IMR-90 (cell line): ENCODE measurements around the gene KIFAP3. TPM values are rescaled to one million over a fixed set of nuclear protein-coding genes. Genes with fewer than 3 reads are reported as not detected.

ENCODE experiments used
- ATAC-seq: fragments of 200-7000 bp; cut with Tn5 transposase; 2 replicates; pipeline ENCODE4 v1.9.1; 2020; ENCODE audit warnings: low read depth, mild to moderate bottlenecking, moderate library complexity
- BruUV-seq: library from RNA; stranded (reverse); fragments of 400-500 nt; replicated peaks from 2 replicates; lab custom pipeline; 2021; lab: Mats Ljungman, UMichigan
- CTCF ChIA-PET: fragments of 300-600 bp; formaldehyde crosslinking; extraction: SDS; loops from one replicate; lab custom pipeline; 2021; ENCODE audit warnings: antibody characterized with exemption; lab: Yijun Ruan, JAX
- POLR2A ChIA-PET: fragments of 300-600 bp; sonication (Branson Sonifier 250); formaldehyde crosslinking; loops from one replicate; lab custom pipeline; 2022; ENCODE audit warnings: antibody characterized with exemption; ENCODE audit not compliant: unreplicated experiment; lab: Charles Lee
- DNase-seq: peaks from one replicate; pipeline ENCODE4 v3.0.0; 2013
- H2AFZ ChIP-seq: replicated peaks from 2 replicates; pipeline ENCODE3; 2013; ENCODE audit warnings: low read length, mild to moderate bottlenecking; ENCODE audit not compliant: poor library complexity
- H2AK5ac ChIP-seq: 2 replicates; pipeline ENCODE4 v1.6.1; 2013; ENCODE audit warnings: low read depth, low read length, inconsistent platforms
- H2AK9ac ChIP-seq: replicated peaks from 2 replicates; pipeline ENCODE3; 2013; ENCODE audit warnings: mild to moderate bottlenecking, low read depth, low read length, moderate library complexity; ENCODE audit not compliant: poor library complexity
- H2BK120ac ChIP-seq: 2 replicates; pipeline ENCODE4 v1.6.1; 2013; ENCODE audit warnings: low read depth, low read length, inconsistent platforms
- H2BK15ac ChIP-seq: 3 replicates; pipeline ENCODE4 v1.6.1; 2013; ENCODE audit warnings: low read depth, low read length, inconsistent platforms
- H2BK20ac ChIP-seq: 2 replicates; pipeline ENCODE4 v1.6.1; 2013; ENCODE audit warnings: low read depth, mild to moderate bottlenecking, inconsistent platforms, low read length, moderate library complexity
- H2BK5ac ChIP-seq: 2 replicates; pipeline ENCODE4 v1.6.1; 2013; ENCODE audit warnings: mild to moderate bottlenecking, low read depth, low read length, inconsistent platforms; ENCODE audit not compliant: poor library complexity, severe bottlenecking
- H3K14ac ChIP-seq: replicated peaks from 2 replicates; pipeline ENCODE4 v1.6.1; 2013; ENCODE audit warnings: low read depth, low read length, inconsistent platforms
- H3K18ac ChIP-seq: 2 replicates; pipeline ENCODE4 v1.6.1; 2013; ENCODE audit warnings: low read depth, low read length, control low read depth
- H3K23ac ChIP-seq: 2 replicates; pipeline ENCODE4 v1.6.1; 2013; ENCODE audit warnings: low read depth, low read length, inconsistent platforms
- H3K27ac ChIP-seq: 2 replicates; pipeline ENCODE4 v1.5.1; 2013; ENCODE audit warnings: mild to moderate bottlenecking, control low read depth, low read length; ENCODE audit not compliant: insufficient read depth
- H3K27me3 ChIP-seq: 2 replicates; pipeline ENCODE4 v1.6.1; 2013; ENCODE audit warnings: low read length; ENCODE audit not compliant: control insufficient read depth, insufficient read depth
- H3K36me3 ChIP-seq: 2 replicates; pipeline ENCODE4 v1.6.1; 2013; ENCODE audit warnings: low read length, mixed read lengths; ENCODE audit not compliant: control insufficient read depth, insufficient read depth
- H3K4ac ChIP-seq: 2 replicates; pipeline ENCODE4 v1.6.1; 2013; ENCODE audit warnings: low read depth, low read length, inconsistent platforms
- H3K4me1 ChIP-seq: 2 replicates; pipeline ENCODE4 v1.6.1; 2013; ENCODE audit warnings: low read length, mixed read lengths; ENCODE audit not compliant: control insufficient read depth, insufficient read depth
- H3K4me2 ChIP-seq: 2 replicates; pipeline ENCODE4 v1.6.1; 2013; ENCODE audit warnings: low read depth, mild to moderate bottlenecking, control low read depth, low read length, moderate library complexity
- H3K4me3 ChIP-seq: 2 replicates; pipeline ENCODE4 v1.5.1; 2013; ENCODE audit warnings: low read depth, mild to moderate bottlenecking, control low read depth, low read length, moderate library complexity; ENCODE audit not compliant: insufficient read depth
- H3K56ac ChIP-seq: 2 replicates; pipeline ENCODE4 v1.6.1; 2013; ENCODE audit warnings: low read length, inconsistent platforms; ENCODE audit not compliant: insufficient read depth; ENCODE audit errors: extremely low read depth
- H3K79me1 ChIP-seq, 2 experiments: 2 replicates each; pipeline ENCODE4 v1.6.1; 2013; ENCODE audit warnings: low read length in 2 of 2, inconsistent platforms in 1 of 2, low read depth in 1 of 2
- H3K9ac ChIP-seq: 2 replicates; pipeline ENCODE4 v1.6.1; 2013; ENCODE audit warnings: low read depth, low read length, control low read depth
- H3K9me1 ChIP-seq: 2 replicates; pipeline ENCODE4 v1.6.1; 2013; ENCODE audit warnings: low read length, inconsistent platforms; ENCODE audit not compliant: insufficient read depth
- H3K9me3 ChIP-seq: 2 replicates; pipeline ENCODE4 v1.6.1; 2013; ENCODE audit warnings: low read length; ENCODE audit not compliant: control insufficient read depth, insufficient read depth
- H4K20me1 ChIP-seq: 2 replicates; pipeline ENCODE4 v1.6.1; 2013; ENCODE audit warnings: low read length, inconsistent platforms; ENCODE audit not compliant: insufficient read depth
- H4K5ac ChIP-seq: 2 replicates; pipeline ENCODE4 v1.6.1; 2013; ENCODE audit warnings: mild to moderate bottlenecking, low read depth, low read length, control low read depth
- H4K8ac ChIP-seq, 2 experiments: 2 replicates each; pipeline ENCODE4 v1.6.1; 2013; ENCODE audit warnings: low read depth in 2 of 2, low read length in 2 of 2, control low read depth in 1 of 2, inconsistent platforms in 1 of 2
- H4K91ac ChIP-seq: 2 replicates; pipeline ENCODE4 v1.6.1; 2013; ENCODE audit warnings: low read depth, low read length, inconsistent platforms; ENCODE audit not compliant: insufficient read depth
- SMC3 ChIP-seq: fragments of 150-350 bp; IDR thresholded peaks from 2 replicates; pipeline ENCODE4 v1.6.1; 2016; ENCODE audit warnings: low read depth, mild to moderate bottlenecking, antibody characterized with exemption, low read length, moderate library complexity
- dilution Hi-C: fragments of 300-500 bp; cut with HindIII; formaldehyde crosslinking; loops from one replicate; pipeline ENCODE4 v1.14.3; 2018; ENCODE audit warnings: low sequenced_read_pairs; ENCODE audit not compliant: unreplicated experiment
- in situ Hi-C: fragments of 300-500 bp; cut with MboI; formaldehyde crosslinking; loops from 3 replicates; pipeline ENCODE4 v1.14.3; 2019; ENCODE audit warnings: low sequenced_read_pairs, inconsistent platforms, mixed read lengths
- intact Hi-C: fragments of 100-400 bp; cut with micrococcal nuclease; formaldehyde crosslinking; loops from 2 replicates; pipeline ENCODE4 v1.10.0; 2022
- polyA plus RNA-seq, 3 experiments: library from polyadenylated mRNA; depleted of rRNA; stranded (reverse); fragments of >200 nt; gene quantifications; 2 replicates each; pipeline ENCODE4 v1.2.3, GENCODE V29; 2012; ENCODE audit warnings: low replicate concordance in 1 of 3
- total RNA-seq: library from RNA; depleted of rRNA; stranded (reverse); fragments of >200 nt; gene quantifications from 2 replicates; pipeline ENCODE4 v1.2.3, GENCODE V29; 2012

Gene KIFAP3
- total and polyA plus RNA-seq, 2 of the 4 experiments (the other 2 are of a cell fraction), result 10.5 to 10.9 TPM

GRCh38 chr1:169959686-169960085 is 114.8 kb downstream of the KIFAP3 start:
- H3K9me3 ChIP-seq, result no peaks in the 10 kb centered on the region
- H2AK5ac ChIP-seq, result no peak overlapping the region
- no peaks in the 10 kb centered on the region for H3K27me3 ChIP-seq
- no peak for TF ChIP-seq SMC3
- no peaks in the 10 kb centered on the region for H3K36me3 ChIP-seq
- intact Hi-C loops (no loop called here), in situ Hi-C loops (no loop called here), dilution Hi-C loops (no loop called here)
- H4K8ac ChIP-seq, result no peak overlapping the region
- no peak overlapping the region for H2BK120ac ChIP-seq
- H2AFZ ChIP-seq, result no peak overlapping the region
- no peak overlapping the region for H3K4ac ChIP-seq
- H3K56ac ChIP-seq, result no peak overlapping the region
- no peak overlapping the region for H3K4me2 ChIP-seq
- H4K5ac ChIP-seq, result no peak overlapping the region
- ATAC-seq, result no peak
- H2BK5ac ChIP-seq, result no peak overlapping the region
- H4K20me1 ChIP-seq, result no peaks in the 10 kb centered on the region
- no peak overlapping the region for H3K9ac ChIP-seq
- H2BK15ac ChIP-seq, result no peak overlapping the region
- H3K23ac ChIP-seq, result no peak overlapping the region
- H2BK20ac ChIP-seq, result no peak overlapping the region
- H3K4me3 ChIP-seq, result no peak overlapping the region
- H4K91ac ChIP-seq, result no peak overlapping the region
- no peak overlapping the region for H3K14ac ChIP-seq
- no peak overlapping the region for H3K27ac ChIP-seq
- H3K9me1 ChIP-seq, result no peaks in the 10 kb centered on the region
- ChIA-PET CTCF (no interaction called here), POLR2A (no interaction called here)
- H2AK9ac ChIP-seq, result no peak overlapping the region
- no peak for DNase-seq
- H3K79me1 ChIP-seq, result no peaks in the 10 kb centered on the region
- H3K18ac ChIP-seq, result no peak overlapping the region
- H3K4me1 ChIP-seq, result no peaks in the 10 kb centered on the region
- no TSS peak for BruUV-seq
